ENCODE measurements around the gene GSDME.

Gene GSDME

DNA sequence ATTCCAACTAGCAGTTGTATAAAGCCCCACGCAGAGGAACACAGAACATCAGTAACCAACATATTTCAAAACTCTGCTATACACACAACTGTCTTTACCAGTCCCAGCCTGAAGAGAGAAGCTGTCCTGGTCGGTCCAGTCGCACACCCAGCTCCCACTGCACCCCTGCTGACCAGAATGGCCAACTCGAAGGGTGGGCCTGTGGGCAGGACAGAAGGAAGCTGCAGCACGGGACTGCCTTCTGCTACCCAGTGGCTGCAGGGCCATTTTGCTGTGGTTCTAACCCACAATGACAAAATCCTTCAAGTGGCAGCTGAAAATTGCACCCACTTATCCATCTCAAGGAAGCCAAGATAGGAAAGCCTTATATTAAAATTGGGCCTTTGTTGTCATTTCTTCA is 48.2 kb downstream of the GSDME start:
- Histone ChIP-seq H3K9me3 (ENCODE audit: control insufficient read depth, insufficient read depth, low read depth, low read length) (no peaks in the 10 kb centered on the region), H3K4me3 (ENCODE audit: low read depth, low read length) (no peak overlapping the region), H3K27ac (ENCODE audit: extremely low read depth, low read depth, low read length) (no peak overlapping the region), H3K4me1 (ENCODE audit: control insufficient read depth, insufficient read depth, low read length) (no peaks in the 10 kb centered on the region), H3K36me3 (ENCODE audit: control insufficient read depth in 2 of 2, insufficient read depth in 1 of 2, low read length in 2 of 2) (no peaks in the 10 kb centered on the region)
- ChIA-PET POLR2A (interaction anchor here (0.6 kb wide), 1 partner anchor 11 kb away, joined by 3 read pairs; no protein-coding TSS in a partner anchor), CTCF (interaction anchor here (0.6 to 1.2 kb wide), 3 partner anchors 43 to 390 kb away, joined by 3 read pairs; no protein-coding TSS in a partner anchor)
- no peak for TF ChIP-seq ZNF660 (tag by site-specific recombination; IDR thresholded peaks at IDR 0.05)
- TF ChIP-seq ZNF600 (tag by site-specific recombination; IDR thresholded peaks at IDR 0.05) = no peak
- TF ChIP-seq ZFP3 (tag by site-specific recombination; IDR thresholded peaks at IDR 0.05; ENCODE audit: low read depth) = no peak
- TF ChIP-seq, protein P1, sequence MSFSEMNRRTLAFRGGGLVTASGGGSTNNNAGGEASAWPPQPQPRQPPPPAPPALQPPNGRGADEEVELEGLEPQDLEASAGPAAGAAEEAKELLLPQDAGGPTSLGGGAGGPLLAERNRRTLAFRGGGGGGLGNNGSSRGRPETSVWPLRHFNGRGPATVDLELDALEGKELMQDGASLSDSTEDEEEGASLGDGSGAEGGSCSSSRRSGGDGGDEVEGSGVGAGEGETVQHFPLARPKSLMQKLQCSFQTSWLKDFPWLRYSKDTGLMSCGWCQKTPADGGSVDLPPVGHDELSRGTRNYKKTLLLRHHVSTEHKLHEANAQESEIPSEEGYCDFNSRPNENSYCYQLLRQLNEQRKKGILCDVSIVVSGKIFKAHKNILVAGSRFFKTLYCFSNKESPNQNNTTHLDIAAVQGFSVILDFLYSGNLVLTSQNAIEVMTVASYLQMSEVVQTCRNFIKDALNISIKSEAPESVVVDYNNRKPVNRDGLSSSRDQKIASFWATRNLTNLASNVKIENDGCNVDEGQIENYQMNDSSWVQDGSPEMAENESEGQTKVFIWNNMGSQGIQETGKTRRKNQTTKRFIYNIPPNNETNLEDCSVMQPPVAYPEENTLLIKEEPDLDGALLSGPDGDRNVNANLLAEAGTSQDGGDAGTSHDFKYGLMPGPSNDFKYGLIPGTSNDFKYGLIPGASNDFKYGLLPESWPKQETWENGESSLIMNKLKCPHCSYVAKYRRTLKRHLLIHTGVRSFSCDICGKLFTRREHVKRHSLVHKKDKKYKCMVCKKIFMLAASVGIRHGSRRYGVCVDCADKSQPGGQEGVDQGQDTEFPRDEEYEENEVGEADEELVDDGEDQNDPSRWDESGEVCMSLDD (tag by site-specific recombination; IDR thresholded peaks at IDR 0.05) = no peak
- no peak for TF ChIP-seq ZNF561 (tag by site-specific recombination; IDR thresholded peaks at IDR 0.05; ENCODE audit: borderline replicate concordance)
- no peak for TF ChIP-seq SALL2 (tag by site-specific recombination; IDR thresholded peaks at IDR 0.05; ENCODE audit: borderline replicate concordance)
- no peak for TF ChIP-seq ZNF707 (tag by site-specific recombination; IDR thresholded peaks at IDR 0.05)
- TF ChIP-seq, protein P2, sequence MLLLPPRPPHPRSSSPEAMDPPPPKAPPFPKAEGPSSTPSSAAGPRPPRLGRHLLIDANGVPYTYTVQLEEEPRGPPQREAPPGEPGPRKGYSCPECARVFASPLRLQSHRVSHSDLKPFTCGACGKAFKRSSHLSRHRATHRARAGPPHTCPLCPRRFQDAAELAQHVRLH (tag by site-specific recombination; IDR thresholded peaks at IDR 0.05) = no peak
- TF ChIP-seq ZNF423 (tag by site-specific recombination; IDR thresholded peaks at IDR 0.05) = no peak
- no peak for TF ChIP-seq FEZF1 (tag by site-specific recombination; IDR thresholded peaks at IDR 0.05)
- no peak for TF ChIP-seq KLF9 (tag by site-specific recombination; IDR thresholded peaks at IDR 0.05; ENCODE audit: low read depth)
- TF ChIP-seq ZFHX2 (tag by site-specific recombination; conservative IDR thresholded peaks at IDR 0.05) = no peak
- no peak for TF ChIP-seq GLI4 (tag by site-specific recombination; IDR thresholded peaks at IDR 0.05)
- TF ChIP-seq BCL11B (tag by site-specific recombination; IDR thresholded peaks at IDR 0.05; ENCODE audit: low read depth) = no peak

DNA sequence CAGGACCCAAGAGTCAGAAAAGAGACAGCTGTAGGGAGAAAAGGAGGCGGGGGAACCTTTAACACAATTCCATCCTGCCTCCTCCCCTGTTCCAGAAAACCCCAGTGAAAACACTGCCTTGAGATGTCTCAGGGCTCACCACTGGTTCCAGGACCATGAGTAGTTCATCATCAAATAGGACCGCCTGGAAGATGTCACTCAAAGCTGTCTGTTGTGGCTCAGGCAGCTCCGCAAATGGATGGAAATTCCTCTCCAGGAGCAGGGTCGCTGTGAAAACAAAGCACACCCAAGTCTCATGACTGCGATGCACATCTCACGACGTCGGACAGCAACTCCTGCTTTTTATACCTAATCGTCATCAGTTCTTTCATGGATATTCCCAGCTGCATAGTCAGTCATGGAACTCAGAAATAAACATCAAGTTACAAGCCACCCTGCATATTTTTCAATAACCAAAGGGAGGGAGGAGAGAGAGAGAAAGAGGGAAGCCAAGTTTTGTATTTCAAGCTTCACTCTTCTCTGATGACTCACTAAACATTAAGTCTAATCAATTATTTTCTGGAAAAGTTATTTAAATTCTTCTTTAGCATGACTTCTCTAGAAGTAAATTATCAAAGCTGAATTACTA is 49.2 kb downstream of the GSDME start:
- Histone ChIP-seq H3K27ac (ENCODE audit: extremely low read depth, low read depth, low read length) (no peak overlapping the region), H3K4me3 (ENCODE audit: low read depth, low read length) (no peak overlapping the region), H3K4me1 (ENCODE audit: control insufficient read depth, insufficient read depth, low read length) (no peaks in the 10 kb centered on the region), H3K9me3 (ENCODE audit: control insufficient read depth, insufficient read depth, low read depth, low read length) (no peaks in the 10 kb centered on the region), H3K36me3 (ENCODE audit: control insufficient read depth in 2 of 2, insufficient read depth in 1 of 2, low read length in 2 of 2) (no peaks in the 10 kb centered on the region)
- ChIA-PET POLR2A (interaction anchor here (0.5 kb wide), 1 partner anchor 384 kb away, joined by 3 read pairs; no protein-coding TSS in a partner anchor), CTCF (interaction anchor here (0.7 to 0.8 kb wide), 2 partner anchors 391 to 488 kb away, joined by 3 read pairs; no protein-coding TSS in a partner anchor)
- TF ChIP-seq, protein P3, sequence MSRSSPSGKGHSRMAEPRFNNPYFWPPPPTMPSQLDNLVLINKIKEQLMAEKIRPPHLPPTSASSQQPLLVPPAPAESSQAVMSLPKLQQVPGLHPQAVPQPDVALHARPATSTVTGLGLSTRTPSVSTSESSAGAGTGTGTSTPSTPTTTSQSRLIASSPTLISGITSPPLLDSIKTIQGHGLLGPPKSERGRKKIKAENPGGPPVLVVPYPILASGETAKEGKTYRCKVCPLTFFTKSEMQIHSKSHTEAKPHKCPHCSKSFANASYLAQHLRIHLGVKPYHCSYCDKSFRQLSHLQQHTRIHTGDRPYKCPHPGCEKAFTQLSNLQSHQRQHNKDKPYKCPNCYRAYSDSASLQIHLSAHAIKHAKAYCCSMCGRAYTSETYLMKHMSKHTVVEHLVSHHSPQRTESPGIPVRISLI (tag by site-specific recombination; IDR thresholded peaks at IDR 0.05) = no peak
- TF ChIP-seq ZNF221 (tag by site-specific recombination; IDR thresholded peaks at IDR 0.05; ENCODE audit: borderline replicate concordance) = no peak
- TF ChIP-seq OVOL3 (tag by site-specific recombination; IDR thresholded peaks at IDR 0.05) = no peak
- TF ChIP-seq, protein P4, sequence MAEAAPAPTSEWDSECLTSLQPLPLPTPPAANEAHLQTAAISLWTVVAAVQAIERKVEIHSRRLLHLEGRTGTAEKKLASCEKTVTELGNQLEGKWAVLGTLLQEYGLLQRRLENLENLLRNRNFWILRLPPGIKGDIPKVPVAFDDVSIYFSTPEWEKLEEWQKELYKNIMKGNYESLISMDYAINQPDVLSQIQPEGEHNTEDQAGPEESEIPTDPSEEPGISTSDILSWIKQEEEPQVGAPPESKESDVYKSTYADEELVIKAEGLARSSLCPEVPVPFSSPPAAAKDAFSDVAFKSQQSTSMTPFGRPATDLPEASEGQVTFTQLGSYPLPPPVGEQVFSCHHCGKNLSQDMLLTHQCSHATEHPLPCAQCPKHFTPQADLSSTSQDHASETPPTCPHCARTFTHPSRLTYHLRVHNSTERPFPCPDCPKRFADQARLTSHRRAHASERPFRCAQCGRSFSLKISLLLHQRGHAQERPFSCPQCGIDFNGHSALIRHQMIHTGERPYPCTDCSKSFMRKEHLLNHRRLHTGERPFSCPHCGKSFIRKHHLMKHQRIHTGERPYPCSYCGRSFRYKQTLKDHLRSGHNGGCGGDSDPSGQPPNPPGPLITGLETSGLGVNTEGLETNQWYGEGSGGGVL (tag by site-specific recombination; IDR thresholded peaks at IDR 0.05) = no peak
- no peak for TF ChIP-seq ZNF510 (tag by site-specific recombination; IDR thresholded peaks at IDR 0.05; ENCODE audit: insufficient replicate concordance)
- no peak for TF ChIP-seq ZNF600 (tag by site-specific recombination; IDR thresholded peaks at IDR 0.05)
- no peak for TF ChIP-seq ZNF169 (tag by site-specific recombination; IDR thresholded peaks at IDR 0.05)
- TF ChIP-seq ZNF24 (tag by site-specific recombination; IDR thresholded peaks at IDR 0.05) = no peak
- TF ChIP-seq, protein P5, sequence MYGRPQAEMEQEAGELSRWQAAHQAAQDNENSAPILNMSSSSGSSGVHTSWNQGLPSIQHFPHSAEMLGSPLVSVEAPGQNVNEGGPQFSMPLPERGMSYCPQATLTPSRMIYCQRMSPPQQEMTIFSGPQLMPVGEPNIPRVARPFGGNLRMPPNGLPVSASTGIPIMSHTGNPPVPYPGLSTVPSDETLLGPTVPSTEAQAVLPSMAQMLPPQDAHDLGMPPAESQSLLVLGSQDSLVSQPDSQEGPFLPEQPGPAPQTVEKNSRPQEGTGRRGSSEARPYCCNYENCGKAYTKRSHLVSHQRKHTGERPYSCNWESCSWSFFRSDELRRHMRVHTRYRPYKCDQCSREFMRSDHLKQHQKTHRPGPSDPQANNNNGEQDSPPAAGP (tag by site-specific recombination; IDR thresholded peaks at IDR 0.05) = no peak
- TF ChIP-seq ZNF843 (tag by site-specific recombination; IDR thresholded peaks at IDR 0.05) = no peak
- no peak for TF ChIP-seq ZFP41 (tag by site-specific recombination; IDR thresholded peaks at IDR 0.05; ENCODE audit: borderline replicate concordance)
- no peak for TF ChIP-seq ZNF830 (tag by site-specific recombination; IDR thresholded peaks at IDR 0.05; ENCODE audit: low read depth)
- TF ChIP-seq, protein P6, sequence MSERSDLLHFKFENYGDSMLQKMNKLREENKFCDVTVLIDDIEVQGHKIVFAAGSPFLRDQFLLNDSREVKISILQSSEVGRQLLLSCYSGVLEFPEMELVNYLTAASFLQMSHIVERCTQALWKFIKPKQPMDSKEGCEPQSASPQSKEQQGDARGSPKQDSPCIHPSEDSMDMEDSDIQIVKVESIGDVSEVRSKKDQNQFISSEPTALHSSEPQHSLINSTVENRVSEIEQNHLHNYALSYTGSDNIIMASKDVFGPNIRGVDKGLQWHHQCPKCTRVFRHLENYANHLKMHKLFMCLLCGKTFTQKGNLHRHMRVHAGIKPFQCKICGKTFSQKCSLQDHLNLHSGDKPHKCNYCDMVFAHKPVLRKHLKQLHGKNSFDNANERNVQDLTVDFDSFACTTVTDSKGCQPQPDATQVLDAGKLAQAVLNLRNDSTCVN (tag by site-specific recombination; optimal IDR thresholded peaks at IDR 0.05) = no peak
- TF ChIP-seq ZNF521 (tag by site-specific recombination; IDR thresholded peaks at IDR 0.05) = no peak

All from HEK293 (cell line).